Hepatocyte (in vitro differentiated cells): ENCODE measurements around the gene CTXN3.

ENCODE experiments used
- CTCF ChIP-seq: fragments of 200-600 bp; sonication (generic); IDR thresholded peaks from 2 replicates; pipeline ENCODE4 v1.5.1; 2016; ENCODE audit warnings: antibody characterized with exemption, mild to moderate bottlenecking; ENCODE audit not compliant: poor library complexity
- EZH2 ChIP-seq: fragments of 200-600 bp; sonication (generic); IDR thresholded peaks from 2 replicates; pipeline ENCODE4 v1.6.1; 2016; ENCODE audit warnings: antibody characterized with exemption, mild to moderate bottlenecking, borderline replicate concordance
- EZH2phosphoT487 ChIP-seq: fragments of 200-600 bp; sonication (generic); IDR thresholded peaks from one replicate; pipeline ENCODE4 v1.6.1; 2018; ENCODE audit warnings: antibody characterized with exemption, mild to moderate bottlenecking, low read depth, moderate library complexity; ENCODE audit not compliant: unreplicated experiment, severe bottlenecking

- no peak for TF ChIP-seq CTCF
- no peak for TF ChIP-seq EZH2phosphoT487
- no peak for TF ChIP-seq EZH2
Observed at GRCh38 chr5:127609957-127610356, 38.9 kb upstream of the CTXN3 start.
